ENCODE data around the gene GLRA1. TPM values are rescaled to one million over a fixed set of nuclear protein-coding genes. Genes with fewer than 3 reads are reported as not detected.

Gene GLRA1
- total RNA-seq, 1 donor from 2014 or later = not detected

- H3K4me3 ChIP-seq (ENCODE audit: low read depth, low read length) = no peak overlapping the region
- DNase-seq (ENCODE audit: low read depth) = no peak
- no peaks in the 10 kb centered on the region for H3K36me3 ChIP-seq (ENCODE audit: control insufficient read depth, insufficient read depth, low read length)
- H3K27me3 ChIP-seq (ENCODE audit: control insufficient read depth, insufficient read depth, low read length) = no peaks in the 10 kb centered on the region
- no peak for TF ChIP-seq CTCF (IDR thresholded peaks at IDR 0.05; ENCODE audit: insufficient read depth, low read length, poor library complexity, severe bottlenecking)
Observed at GRCh38 chr5:151958111-151958510, 33.5 kb upstream of the GLRA1 start.

- no peaks in the 10 kb centered on the region for H3K27me3 ChIP-seq (ENCODE audit: control insufficient read depth, insufficient read depth, low read length)
- no peaks in the 10 kb centered on the region for H3K36me3 ChIP-seq (ENCODE audit: control insufficient read depth, insufficient read depth, low read length)
- DNase-seq (ENCODE audit: low read depth) = no peak
- TF ChIP-seq CTCF (IDR thresholded peaks at IDR 0.05; ENCODE audit: insufficient read depth, low read length, poor library complexity, severe bottlenecking) = no peak
- H3K4me3 ChIP-seq (ENCODE audit: low read depth, low read length) = no peak overlapping the region
Observed at GRCh38 chr5:151956725-151957124, 32.1 kb upstream of the GLRA1 start.

DNA sequence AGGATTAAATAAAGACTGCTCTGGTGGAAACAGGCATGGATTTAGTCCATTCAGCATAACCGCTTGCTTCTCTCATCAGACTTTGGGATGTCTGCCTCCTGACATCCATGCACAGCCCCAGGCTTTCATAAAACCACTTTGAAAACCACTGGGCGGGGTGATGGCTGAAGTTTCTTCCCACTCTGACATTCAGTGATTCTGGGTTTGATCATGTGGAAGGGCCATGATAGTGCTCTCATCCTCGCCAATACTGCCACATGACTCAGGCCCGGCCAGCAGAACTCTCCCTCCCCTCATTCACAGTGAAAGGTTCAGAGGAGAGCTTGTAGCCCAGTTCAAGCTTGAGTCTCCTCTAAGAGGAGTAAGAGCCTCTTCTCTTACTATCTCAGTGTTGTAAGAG is 29.6 kb upstream of the GLRA1 start:
- no peaks in the 10 kb centered on the region for H3K36me3 ChIP-seq (ENCODE audit: control insufficient read depth, insufficient read depth, low read length)
- no peaks in the 10 kb centered on the region for H3K27me3 ChIP-seq (ENCODE audit: control insufficient read depth, insufficient read depth, low read length)
- no peak for DNase-seq (ENCODE audit: low read depth)
- no peak overlapping the region for H3K4me3 ChIP-seq (ENCODE audit: low read depth, low read length)
- no peak for TF ChIP-seq CTCF (IDR thresholded peaks at IDR 0.05; ENCODE audit: insufficient read depth, low read length, poor library complexity, severe bottlenecking)

DNA sequence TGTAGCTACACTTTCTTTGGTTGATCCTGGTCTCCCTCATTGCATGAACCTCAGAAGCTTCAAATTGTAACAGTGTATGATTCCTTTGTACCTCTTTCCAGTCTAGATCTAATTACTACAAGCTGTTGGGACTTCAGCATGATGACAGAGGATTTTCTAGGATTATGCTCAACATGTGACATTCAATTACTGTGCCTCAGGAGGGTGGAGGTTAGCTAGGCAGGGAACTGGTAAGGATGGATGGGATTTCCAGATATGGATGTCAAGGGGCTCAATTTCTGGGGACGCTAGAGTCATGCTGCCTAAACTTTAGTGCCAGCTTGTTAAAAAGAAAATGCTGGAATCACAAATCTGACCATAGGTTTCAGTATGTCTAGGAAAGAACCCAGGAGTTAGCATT is 29.2 kb upstream of the GLRA1 start:
- Histone ChIP-seq H3K4me3 (ENCODE audit: low read depth, low read length) (no peak overlapping the region), H3K27me3 (ENCODE audit: control insufficient read depth, insufficient read depth, low read length) (no peaks in the 10 kb centered on the region), H3K36me3 (ENCODE audit: control insufficient read depth, insufficient read depth, low read length) (no peaks in the 10 kb centered on the region)
- no peak for DNase-seq (ENCODE audit: low read depth)
- TF ChIP-seq CTCF (IDR thresholded peaks at IDR 0.05; ENCODE audit: insufficient read depth, low read length, poor library complexity, severe bottlenecking) = no peak

DNA sequence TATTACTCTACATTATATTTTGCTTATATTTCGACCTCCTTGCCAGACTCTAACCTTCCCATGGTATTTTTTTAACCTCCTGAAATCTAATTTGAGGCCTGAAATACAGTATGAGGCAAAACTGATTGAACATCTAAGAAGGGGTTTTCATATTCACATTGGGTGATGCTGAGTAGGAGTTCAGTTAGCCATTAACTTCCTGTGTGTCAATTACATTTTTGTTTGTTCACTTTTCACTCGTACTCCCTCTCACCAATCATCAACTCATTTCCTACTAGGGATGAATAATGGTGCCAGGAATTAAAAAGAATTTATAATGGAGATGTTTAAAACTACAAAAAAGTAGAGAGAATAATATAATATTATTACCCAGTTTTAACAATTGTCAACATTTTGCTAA is 27.6 kb upstream of the GLRA1 start:
- H3K27me3 ChIP-seq (ENCODE audit: control insufficient read depth, insufficient read depth, low read length) = no peaks in the 10 kb centered on the region
- H3K4me3 ChIP-seq (ENCODE audit: low read depth, low read length) = no peak overlapping the region
- no peak for TF ChIP-seq CTCF (IDR thresholded peaks at IDR 0.05; ENCODE audit: insufficient read depth, low read length, poor library complexity, severe bottlenecking)
- no peak for DNase-seq (ENCODE audit: low read depth)
- H3K36me3 ChIP-seq (ENCODE audit: control insufficient read depth, insufficient read depth, low read length) = no peaks in the 10 kb centered on the region

DNA sequence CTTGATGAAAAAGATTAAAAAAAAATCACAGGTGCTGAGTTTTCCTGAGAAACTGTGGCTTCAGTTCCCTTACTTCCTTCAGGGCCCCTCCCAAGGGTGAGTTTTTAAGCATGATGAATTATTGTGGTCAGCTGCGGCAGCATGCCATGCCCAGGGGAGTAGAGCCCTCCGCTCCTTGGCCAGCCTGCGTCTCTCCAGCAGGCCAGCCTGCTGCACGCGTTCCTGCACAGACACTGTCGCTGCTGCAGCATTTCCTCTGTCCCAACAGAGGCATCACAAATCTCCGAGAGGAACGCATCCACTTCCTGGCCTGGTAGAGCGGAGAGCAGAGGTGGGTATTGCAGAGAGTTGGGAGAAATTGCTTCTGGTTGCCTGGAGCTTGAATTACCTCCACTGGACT is 26.1 kb upstream of the GLRA1 start:
- no peak for TF ChIP-seq CTCF (IDR thresholded peaks at IDR 0.05; ENCODE audit: insufficient read depth, low read length, poor library complexity, severe bottlenecking)
- Histone ChIP-seq H3K4me3 (ENCODE audit: low read depth, low read length) (no peak overlapping the region), H3K27me3 (ENCODE audit: control insufficient read depth, insufficient read depth, low read length) (no peaks in the 10 kb centered on the region), H3K36me3 (ENCODE audit: control insufficient read depth, insufficient read depth, low read length) (no peaks in the 10 kb centered on the region)
- no peak for DNase-seq (ENCODE audit: low read depth)
